Upper lobe of left lung (tissue), 6 donors: Measurements from ENCODE around the gene NOA1. TPM values are rescaled to one million over a fixed set of nuclear protein-coding genes. Genes with fewer than 3 reads are reported as not detected.

ENCODE experiments used
- ATAC-seq, 2 donors: fragments of 200-7000 bp; cut with Tn5 transposase; one replicate each; pipeline ENCODE4 v1.9.1; 2022; ENCODE audit warnings: mild to moderate bottlenecking in 2 of 2, moderate library complexity in 2 of 2; ENCODE audit not compliant: low FRiP score in 2 of 2
- DNase-seq, 2 donors: peaks; one replicate each; pipeline ENCODE4 v3.0.0-alpha.2; 2019 to 2020
- H3K27ac ChIP-seq, 4 donors: fragments of 200-600 bp; sonication (generic); one replicate each; pipeline ENCODE4 v1.5.1; 2016 to 2019
- H3K27me3 ChIP-seq, 4 donors: fragments of 200-600 bp; sonication (generic); one replicate each; pipeline ENCODE4 v1.5.1; 2017 to 2019
- H3K36me3 ChIP-seq, 4 donors: fragments of 200-600 bp; sonication (generic); one replicate each; pipeline ENCODE4 v1.5.1; 2016 to 2019
- H3K4me1 ChIP-seq, 4 donors: fragments of 200-600 bp; sonication (generic); one replicate each; pipeline ENCODE4 v1.5.1; 2018 to 2019
- H3K4me3 ChIP-seq, 4 donors: fragments of 200-600 bp; sonication (generic); one replicate each; pipeline ENCODE4 v1.5.1; 2017 to 2019; ENCODE audit warnings: mild to moderate bottlenecking in 2 of 4, moderate library complexity in 1 of 4
- H3K9me3 ChIP-seq, 4 donors: fragments of 200-600 bp; sonication (generic); one replicate each; pipeline ENCODE4 v1.5.1; 2018 to 2019
- CTCF ChIP-seq, 6 experiments: fragments of 450-650 bp in 4 of 6; fragments of 200-600 bp in 2 of 6; sonication (generic) in 2 of 6; IDR thresholded peaks; one replicate each; pipeline ENCODE4 v1.5.1; 2016 to 2019; ENCODE audit warnings: antibody characterized with exemption in 6 of 6
- EP300 ChIP-seq, 4 donors: sonication (generic); formaldehyde crosslinking; IDR thresholded peaks; one replicate each; pipeline ENCODE4 v1.5.1; 2017; ENCODE audit warnings: antibody characterized with exemption in 4 of 4, control low read depth in 2 of 4
- POLR2A ChIP-seq, 4 donors: fragments of 450-650 bp; IDR thresholded peaks; one replicate each; pipeline ENCODE4 v1.5.1; 2016 to 2017; ENCODE audit warnings: antibody characterized with exemption in 4 of 4, mild to moderate bottlenecking in 2 of 4
- POLR2AphosphoS5 ChIP-seq, 2 donors: sonication (generic); formaldehyde crosslinking; IDR thresholded peaks; one replicate each; pipeline ENCODE4 v1.5.1; 2017; ENCODE audit warnings: antibody characterized with exemption in 2 of 2
- WGBS, 2 donors: methylation state at CpG; one replicate each; pipeline ENCODE4 v1.1.5; 2017 to 2018; 5-methylcytosine and 5-hydroxymethylcytosine counted together
- total RNA-seq, 6 donors: library from RNA; depleted of rRNA in 4 of 6; stranded (reverse); fragments of >200 nt in 4 of 6; gene quantifications; one replicate each; pipeline versions ENCODE4 v1.1.0 to v1.2.1, GENCODE V29; 2016 to 2021
- donor health status: DM: no; HTN: no; CAD: no; lungs with moderate emphysema.
- donor health status: DM: no; HTN: yes; CAD: no; lungs with severe emphysema.

Gene NOA1
- total RNA-seq, 6 donors from 2014 or later = 15.2 to 27.2 (median 22.8) TPM

- H3K27ac ChIP-seq = no peak overlapping the region
- TF ChIP-seq POLR2A (IDR thresholded peaks at IDR 0.05) (no peak), EP300 (IDR thresholded peaks at IDR 0.05) (no peak), POLR2AphosphoS5 (IDR thresholded peaks at IDR 0.05) (no peak), CTCF (IDR thresholded peaks at IDR 0.05) (no peak)
- peaks cover 22 to 84% (median 56%) of the 10 kb centered on the region in 4 donors for H3K36me3 ChIP-seq
- H3K4me3 ChIP-seq = no peak overlapping the region
- H3K9me3 ChIP-seq = no peaks in the 10 kb centered on the region
- WGBS, 2 donors = 96 to 97% methylated on average over 1 of the region's 1 CpG
- no peaks in the 10 kb centered on the region for H3K27me3 ChIP-seq
- H3K4me1 ChIP-seq = peaks cover 0 to 3% (median 0%) of the 10 kb centered on the region in 4 donors
- no peak for DNase-seq
- ATAC-seq = no peak
Observed at GRCh38 chr4:56999751-57000150, 22.3 kb upstream of the NOA1 start.

GRCh38 chr4:56995525-56995924 lies 18.1 kb upstream of the NOA1 start:
- ATAC-seq (peak in 1 of 2 donors; percentile 62), DNase-seq (no peak)
- peaks cover 17 to 84% (median 50%) of the 10 kb centered on the region in 4 donors for H3K36me3 ChIP-seq

GRCh38 chr4:56990109-56990905 lies 12.9 kb upstream of the NOA1 start:
- DNase-seq (no peak), ATAC-seq (no peak)
- Histone ChIP-seq H3K27ac (no peak overlapping the region), H3K9me3 (no peaks in the 10 kb centered on the region), H3K4me3 (no peak overlapping the region), H3K27me3 (no peaks in the 10 kb centered on the region), H3K36me3 (peaks cover 18 to 89% (median 46%) of the 10 kb centered on the region in 4 donors), H3K4me1 (peaks cover 0 to 8% (median 0%) of the 10 kb centered on the region in 4 donors)
- WGBS, 2 donors = 84 to 87% methylated on average over 6 of the region's 6 CpGs
- TF ChIP-seq EP300 (IDR thresholded peaks at IDR 0.05) (no peak), POLR2AphosphoS5 (IDR thresholded peaks at IDR 0.05) (no peak), CTCF (IDR thresholded peaks at IDR 0.05) (no peak), POLR2A (IDR thresholded peaks at IDR 0.05) (no peak)

More at GRCh38 chr4:56995525-56995924, 18.1 kb upstream of the NOA1 start:
- H3K27me3 ChIP-seq = no peaks in the 10 kb centered on the region
- TF ChIP-seq EP300 (IDR thresholded peaks at IDR 0.05) (no peak), POLR2A (IDR thresholded peaks at IDR 0.05) (no peak), POLR2AphosphoS5 (IDR thresholded peaks at IDR 0.05) (no peak), CTCF (IDR thresholded peaks at IDR 0.05) (no peak)
- no peaks in the 10 kb centered on the region for H3K9me3 ChIP-seq
- H3K4me3 ChIP-seq = no peak overlapping the region
- 55 to 62% methylated on average over 7 of the region's 7 CpGs for WGBS, 2 donors
- H3K27ac ChIP-seq = no peak overlapping the region
- H3K4me1 ChIP-seq = peaks cover 0 to 3% (median 0%) of the 10 kb centered on the region in 4 donors

GRCh38 chr4:56986952-56987351 lies 9.5 kb upstream of the NOA1 start:
- Histone ChIP-seq H3K4me3 (no peak overlapping the region), H3K9me3 (no peaks in the 10 kb centered on the region), H3K4me1 (peaks cover 5 to 17% (median 12%) of the 10 kb centered on the region in 4 donors), H3K27ac (no peak overlapping the region), H3K36me3 (peaks cover 18 to 63% (median 36%) of the 10 kb centered on the region in 4 donors), H3K27me3 (no peaks in the 10 kb centered on the region)
- no peak for ATAC-seq
- no peak for DNase-seq
- 95% methylated on average over 3 of the region's 3 CpGs for WGBS, 2 donors
- no peak for TF ChIP-seq POLR2A (IDR thresholded peaks at IDR 0.05)
- no peak for TF ChIP-seq CTCF (IDR thresholded peaks at IDR 0.05)
- TF ChIP-seq EP300 (IDR thresholded peaks at IDR 0.05) = no peak
- no peak for TF ChIP-seq POLR2AphosphoS5 (IDR thresholded peaks at IDR 0.05)
